Measurements from ENCODE around the gene SOHLH1.

DNA sequence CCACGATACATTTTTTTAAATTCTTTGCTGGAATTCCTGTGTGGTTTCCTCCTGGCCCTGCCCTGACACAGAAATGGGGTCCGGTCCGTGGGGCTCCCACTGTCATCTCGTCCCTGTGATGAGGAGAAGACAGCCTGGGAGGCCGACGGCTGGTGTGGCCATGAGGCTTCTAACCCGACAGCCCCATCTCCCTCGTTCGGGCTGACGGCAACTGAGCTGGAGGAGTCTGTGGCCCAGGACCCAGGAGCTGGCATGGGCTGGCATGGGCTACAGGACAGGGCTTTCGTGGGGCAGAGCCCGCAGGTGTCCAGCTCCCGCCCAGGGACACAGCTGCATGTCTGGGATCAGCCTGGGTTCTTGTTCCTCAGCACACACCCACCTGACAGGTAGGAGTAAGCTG is 22.4 kb downstream of the SOHLH1 start:
- TF ChIP-seq CTCF (IDR thresholded peaks at IDR 0.05) = no peak
- TF ChIP-seq POLR2A (IDR thresholded peaks at IDR 0.05) = no peak

Data from Peyer's patch (tissue), 4 donors.